ENCODE results near the gene MXRA8.

- TF ChIP-seq CTCF (IDR thresholded peaks at IDR 0.05; ENCODE audit: low read depth, low read length) (no peak), POLR2A (IDR thresholded peaks at IDR 0.05; ENCODE audit: extremely low read depth, insufficient read length) (no peak), MYC (IDR thresholded peaks at IDR 0.05; ENCODE audit: low read depth, low read length) (no peak)
- TF ChIP-seq, protein P1, sequence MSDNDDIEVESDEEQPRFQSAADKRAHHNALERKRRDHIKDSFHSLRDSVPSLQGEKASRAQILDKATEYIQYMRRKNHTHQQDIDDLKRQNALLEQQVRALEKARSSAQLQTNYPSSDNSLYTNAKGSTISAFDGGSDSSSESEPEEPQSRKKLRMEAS (IDR thresholded peaks at IDR 0.05; ENCODE audit: low read depth, low read length) = no peak
Measured at GRCh38 chr1:1336931-1337792, 21.2 kb downstream of the MXRA8 start.
